Endothelial cell (in vitro differentiated cells): ENCODE measurements around the gene KANK4. TPM values are rescaled to one million over a fixed set of nuclear protein-coding genes. Genes with fewer than 3 reads are reported as not detected.

Source experiments
- DNase-seq: peaks from one replicate; pipeline ENCODE4 v3.0.0; 2021; ENCODE audit warnings: low spot score
- H3K27ac Mint-ChIP-seq: one replicate; pipeline ENCODE4 v1.8.0; 2021; ENCODE audit warnings: mixed read lengths, inconsistent platforms; ENCODE audit not compliant: unreplicated experiment
- H3K27me3 Mint-ChIP-seq: one replicate; pipeline ENCODE4 v1.8.0; 2021; ENCODE audit warnings: mild to moderate bottlenecking, moderate library complexity, mixed read lengths, inconsistent platforms; ENCODE audit not compliant: unreplicated experiment
- H3K36me3 Mint-ChIP-seq: one replicate; pipeline ENCODE4 v1.8.0; 2021; ENCODE audit warnings: mild to moderate bottlenecking, low read depth, mixed read lengths, inconsistent platforms; ENCODE audit not compliant: unreplicated experiment
- H3K4me1 Mint-ChIP-seq: one replicate; pipeline ENCODE4 v1.8.0; 2021; ENCODE audit warnings: mild to moderate bottlenecking, mixed read lengths, inconsistent platforms; ENCODE audit not compliant: unreplicated experiment
- H3K4me3 Mint-ChIP-seq: one replicate; pipeline ENCODE4 v1.8.0; 2021; ENCODE audit warnings: mild to moderate bottlenecking, mixed read lengths, inconsistent platforms; ENCODE audit not compliant: unreplicated experiment
- H3K9me3 Mint-ChIP-seq: one replicate; pipeline ENCODE4 v1.8.0; 2021; ENCODE audit warnings: mixed read lengths, inconsistent platforms; ENCODE audit not compliant: unreplicated experiment
- CTCF ChIP-seq: fragments of 200-600 bp; sonication (generic); IDR thresholded peaks from one replicate; pipeline ENCODE4 v1.5.0; 2021; ENCODE audit warnings: antibody characterized with exemption; ENCODE audit not compliant: unreplicated experiment
- total RNA-seq: library from RNA; stranded (reverse); fragmentation: NEBNext Ultra II Directional; extraction: Animal tissue kit (Norgen Biotek cat#: 25700); gene quantifications from one replicate; pipeline ENCODE4 v1.2.1, GENCODE V29; 2021; ENCODE audit not compliant: unreplicated experiment

The KANK4 gene
- total RNA-seq, 1 donor from 2014 or later = 1.4 TPM

GRCh38 chr1:62321446-62321845 lies 2.2 kb upstream of the KANK4 start:
- H3K4me3 Mint-ChIP-seq = no peak overlapping the region

GRCh38 chr1:62318320-62318755 lies 896 bp downstream of the KANK4 start:
- no peak for TF ChIP-seq CTCF
- Mint-ChIP-seq H3K4me1 (no peaks in the 10 kb centered on the region), H3K9me3 (no peaks in the 10 kb centered on the region), H3K27ac (no peak overlapping the region), H3K4me3 (peak overlapping the region; percentile 65), H3K27me3 (peaks cover 11% of the 10 kb centered on the region), H3K36me3 (no peaks in the 10 kb centered on the region)
- no peak for DNase-seq

More at GRCh38 chr1:62321446-62321845, 2.2 kb upstream of the KANK4 start:
- Mint-ChIP-seq H3K27ac (no peak overlapping the region), H3K27me3 (peaks cover 11% of the 10 kb centered on the region), H3K9me3 (no peaks in the 10 kb centered on the region), H3K36me3 (no peaks in the 10 kb centered on the region), H3K4me1 (peaks cover 4% of the 10 kb centered on the region)
- no peak for TF ChIP-seq CTCF
- no peak for DNase-seq

GRCh38 chr1:62317021-62317768 lies 2.0 kb downstream of the KANK4 start:
- Mint-ChIP-seq H3K9me3 (no peaks in the 10 kb centered on the region), H3K4me1 (no peaks in the 10 kb centered on the region), H3K27me3 (peaks cover 11% of the 10 kb centered on the region), H3K4me3 (no peak overlapping the region), H3K27ac (no peak overlapping the region), H3K36me3 (no peaks in the 10 kb centered on the region)
- no peak for TF ChIP-seq CTCF
- no peak for DNase-seq

GRCh38 chr1:62316135-62316534 lies 3.1 kb downstream of the KANK4 start:
- Mint-ChIP-seq H3K9me3 (no peaks in the 10 kb centered on the region), H3K27ac (no peak overlapping the region), H3K4me3 (no peak overlapping the region), H3K4me1 (no peaks in the 10 kb centered on the region), H3K27me3 (peaks cover 11% of the 10 kb centered on the region), H3K36me3 (no peaks in the 10 kb centered on the region)
- no peak for DNase-seq
- TF ChIP-seq CTCF = no peak

GRCh38 chr1:62315387-62315786 lies 3.8 kb downstream of the KANK4 start:
- DNase-seq = no peak
- Mint-ChIP-seq H3K4me3 (no peak overlapping the region), H3K4me1 (no peaks in the 10 kb centered on the region), H3K27me3 (peaks cover 11% of the 10 kb centered on the region), H3K36me3 (no peaks in the 10 kb centered on the region), H3K9me3 (no peaks in the 10 kb centered on the region), H3K27ac (no peak overlapping the region)
- TF ChIP-seq CTCF = no peak
